NT2/D1 (cell line): ENCODE measurements around the gene CCDC134.

Experiments used
- DNase-seq: peaks from one replicate; pipeline ENCODE4 v3.0.0-alpha.2; 2011; ENCODE audit warnings: low read depth, low spot score
- H3K27me3 ChIP-seq: 2 replicates; pipeline ENCODE4 v1.6.0; 2011; ENCODE audit warnings: mild to moderate bottlenecking; ENCODE audit not compliant: insufficient read length, insufficient read depth
- H3K36me3 ChIP-seq: 2 replicates; pipeline ENCODE4 v1.6.1; 2011; ENCODE audit warnings: mild to moderate bottlenecking, low read length, mixed read lengths; ENCODE audit not compliant: insufficient read depth, insufficient read length
- H3K4me1 ChIP-seq: 2 replicates; pipeline ENCODE4 v1.5.1; 2011; ENCODE audit not compliant: insufficient read depth, insufficient read length
- H3K4me3 ChIP-seq: 2 replicates; pipeline ENCODE4 v1.5.1; 2011; ENCODE audit warnings: low read depth; ENCODE audit not compliant: insufficient read length
- H3K9ac ChIP-seq: 2 replicates; pipeline ENCODE4 v1.6.0; 2011; ENCODE audit warnings: low read depth; ENCODE audit not compliant: insufficient read length
- H3K9me3 ChIP-seq: 2 replicates; pipeline ENCODE4 v1.5.1; 2011; ENCODE audit warnings: mild to moderate bottlenecking, low read length; ENCODE audit not compliant: insufficient read depth
- SUZ12 ChIP-seq: IDR thresholded peaks from 2 replicates; pipeline ENCODE4 v1.6.1; 2011; ENCODE audit not compliant: insufficient read length, insufficient read depth; ENCODE audit errors: extremely low read depth
- YY1 ChIP-seq: IDR thresholded peaks from 2 replicates; pipeline ENCODE4 v1.6.1; 2011; ENCODE audit not compliant: insufficient read length, insufficient read depth
- ZNF274 ChIP-seq: IDR thresholded peaks from 2 replicates; pipeline ENCODE4 v1.6.1; 2011; ENCODE audit warnings: mild to moderate bottlenecking, low read depth, low read length

The CCDC134 gene

DNA sequence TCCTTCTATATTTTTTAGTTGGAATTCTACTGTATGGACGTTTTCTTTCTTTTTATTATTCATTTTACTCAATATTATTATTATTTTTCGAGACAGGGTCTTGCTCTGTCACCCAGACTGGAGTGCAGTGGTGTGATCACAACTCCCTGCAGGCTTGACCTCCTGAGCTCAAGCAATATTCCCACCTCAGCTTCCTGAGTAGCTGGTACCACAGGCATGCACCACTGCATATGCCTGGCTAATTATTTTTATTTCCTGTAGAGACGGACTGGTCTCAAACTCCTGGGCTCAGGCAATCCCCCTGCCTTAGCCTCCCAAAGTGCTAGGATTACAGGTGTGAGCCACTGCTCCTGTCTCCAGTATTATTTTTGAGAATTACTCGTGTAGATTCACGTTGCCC lies 34.0 kb upstream of the CCDC134 start:
- Histone ChIP-seq H3K9me3 (no peaks in the 10 kb centered on the region), H3K36me3 (no peaks in the 10 kb centered on the region), H3K27me3 (no peaks in the 10 kb centered on the region), H3K4me3 (no peak overlapping the region), H3K4me1 (no peaks in the 10 kb centered on the region), H3K9ac (no peak overlapping the region)
- no peak for DNase-seq
- no peak for TF ChIP-seq YY1
- TF ChIP-seq SUZ12: no peak
- TF ChIP-seq ZNF274: no peak

DNA sequence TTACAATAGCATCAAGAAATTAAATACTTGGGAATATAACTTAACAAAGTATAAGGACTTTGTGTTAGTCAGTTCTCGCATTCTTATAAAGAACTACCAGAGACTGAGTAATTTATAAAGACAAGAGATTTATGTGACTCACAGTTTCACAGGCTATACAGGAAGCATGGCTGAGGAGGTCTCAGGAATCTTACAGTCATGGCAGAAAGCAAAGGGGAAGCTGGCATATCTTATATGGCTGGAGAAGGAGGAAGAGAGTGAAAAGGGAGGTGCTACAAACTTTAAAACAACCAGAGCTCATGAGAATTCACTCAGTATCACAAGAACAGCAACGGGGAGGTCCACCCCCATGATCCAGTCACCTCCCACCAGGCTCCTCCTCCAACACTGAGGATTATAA lies 32.0 kb upstream of the CCDC134 start:
- H3K9me3 ChIP-seq: no peaks in the 10 kb centered on the region
- no peaks in the 10 kb centered on the region for H3K36me3 ChIP-seq
- no peaks in the 10 kb centered on the region for H3K27me3 ChIP-seq
- no peak overlapping the region for H3K4me3 ChIP-seq
- H3K4me1 ChIP-seq: no peaks in the 10 kb centered on the region
- no peak overlapping the region for H3K9ac ChIP-seq
- no peak for DNase-seq
- TF ChIP-seq YY1 (no peak), SUZ12 (no peak), ZNF274 (no peak)

DNA sequence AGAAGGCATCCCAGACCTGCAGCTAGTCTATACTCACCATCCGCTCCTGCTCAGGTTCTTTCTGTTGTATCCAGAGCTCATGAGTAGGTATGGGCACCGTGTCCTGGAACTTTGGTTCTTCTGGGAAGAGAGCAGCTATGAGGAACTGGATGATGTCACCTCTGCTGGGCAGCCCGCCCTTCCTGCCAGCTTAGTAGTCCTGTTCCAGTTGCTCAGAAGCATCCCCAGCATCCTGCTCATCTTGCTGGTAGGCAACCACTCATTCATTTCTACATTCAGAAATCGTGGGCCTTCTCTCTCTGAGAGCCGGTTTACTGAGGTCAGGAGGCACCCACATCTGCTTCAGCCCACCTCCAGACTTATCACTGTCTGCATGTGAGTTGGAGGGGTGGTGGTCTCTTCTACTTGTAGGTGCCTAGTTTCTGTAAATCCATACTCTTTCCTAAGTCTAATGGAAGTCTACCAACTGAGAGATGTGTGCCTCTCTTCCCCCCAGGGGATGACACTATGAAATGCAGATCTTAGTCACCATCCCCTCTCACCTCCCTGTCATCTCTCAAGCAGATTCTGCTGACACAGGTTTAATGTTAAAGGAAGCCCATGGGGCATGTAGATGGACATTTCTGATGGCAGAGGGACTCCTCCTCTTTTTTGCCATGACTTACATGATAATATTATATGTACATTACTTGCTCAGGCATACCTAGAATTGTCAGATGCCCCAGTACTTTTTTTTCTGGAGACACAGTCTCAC lies 29.6 kb upstream of the CCDC134 start:
- H3K27me3 ChIP-seq: no peaks in the 10 kb centered on the region
- no peaks in the 10 kb centered on the region for H3K4me1 ChIP-seq
- no peak overlapping the region for H3K4me3 ChIP-seq
- no peaks in the 10 kb centered on the region for H3K9me3 ChIP-seq
- TF ChIP-seq YY1 (no peak), ZNF274 (no peak), SUZ12 (no peak)
- H3K36me3 ChIP-seq: no peaks in the 10 kb centered on the region
- no peak overlapping the region for H3K9ac ChIP-seq
- DNase-seq: no peak

DNA sequence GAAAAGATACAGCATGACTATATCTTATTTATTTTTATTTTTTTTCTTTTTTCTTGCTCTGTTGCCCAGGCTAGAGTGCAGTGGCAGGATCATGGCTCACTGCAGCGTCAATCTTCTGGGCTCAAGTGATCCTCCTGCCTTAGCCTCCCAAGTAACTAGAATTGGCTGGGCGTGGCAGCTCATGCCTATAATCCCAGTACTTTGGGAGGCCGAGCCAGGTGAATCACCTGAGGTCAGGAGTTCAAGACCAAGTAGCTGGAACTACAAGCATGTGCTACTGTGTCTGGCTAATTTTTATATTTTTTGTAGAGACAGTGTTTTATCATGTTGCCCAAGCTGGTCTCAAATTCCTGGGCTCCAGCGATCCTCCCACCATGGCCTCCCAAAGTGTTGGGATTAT lies 28.3 kb upstream of the CCDC134 start:
- H3K9ac ChIP-seq: no peak overlapping the region
- no peaks in the 10 kb centered on the region for H3K9me3 ChIP-seq
- H3K4me3 ChIP-seq: no peak overlapping the region
- H3K27me3 ChIP-seq: no peaks in the 10 kb centered on the region
- no peaks in the 10 kb centered on the region for H3K36me3 ChIP-seq
- no peak for DNase-seq
- TF ChIP-seq ZNF274 (no peak), SUZ12 (no peak)
- H3K4me1 ChIP-seq: no peaks in the 10 kb centered on the region

DNA sequence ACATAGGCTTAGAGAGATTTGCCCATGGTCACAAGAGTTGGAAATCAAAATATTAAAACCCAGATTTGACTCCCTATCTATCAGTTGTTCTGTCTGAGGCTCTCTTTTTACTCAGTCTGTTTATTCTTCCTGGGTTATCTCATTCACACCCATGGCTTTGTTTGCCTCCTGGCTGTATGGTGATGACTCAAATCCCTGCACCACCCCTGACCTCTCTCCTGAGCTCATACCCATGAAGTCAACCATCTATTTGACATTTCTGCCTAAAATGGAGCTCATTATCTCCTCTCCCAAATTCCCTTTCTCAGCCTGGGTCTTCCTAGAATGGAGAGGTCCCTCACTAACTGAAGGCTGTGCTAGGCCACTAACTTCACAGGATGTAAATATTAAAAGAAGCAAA lies 27.8 kb upstream of the CCDC134 start:
- no peak overlapping the region for H3K9ac ChIP-seq
- DNase-seq: no peak
- no peak overlapping the region for H3K4me3 ChIP-seq
- H3K36me3 ChIP-seq: no peaks in the 10 kb centered on the region
- H3K27me3 ChIP-seq: no peaks in the 10 kb centered on the region
- no peaks in the 10 kb centered on the region for H3K4me1 ChIP-seq
- H3K9me3 ChIP-seq: no peaks in the 10 kb centered on the region
- TF ChIP-seq YY1 (no peak), SUZ12 (no peak)

DNA sequence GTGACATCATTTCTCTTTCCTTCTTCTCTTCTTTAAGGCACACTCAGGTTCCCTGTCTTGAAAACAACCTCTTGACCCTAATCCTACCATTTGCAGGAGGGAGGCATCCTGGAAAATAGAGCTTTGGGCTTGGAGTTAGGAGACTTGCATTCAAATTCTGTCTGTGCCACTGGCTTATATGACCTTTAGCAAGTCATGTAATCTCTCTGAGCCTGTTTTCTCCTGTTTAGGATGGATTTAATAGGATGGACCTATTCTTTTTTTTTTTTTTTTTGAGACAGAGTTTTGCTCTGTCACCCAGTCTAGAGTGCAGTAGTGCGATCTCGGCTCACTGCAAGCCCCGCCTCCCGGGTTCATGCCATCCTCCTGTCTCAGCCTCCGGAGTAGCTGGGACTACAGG lies 25.1 kb upstream of the CCDC134 start:
- Histone ChIP-seq H3K27me3 (no peaks in the 10 kb centered on the region), H3K4me1 (no peaks in the 10 kb centered on the region), H3K36me3 (no peaks in the 10 kb centered on the region), H3K4me3 (no peak overlapping the region), H3K9ac (no peak overlapping the region), H3K9me3 (no peaks in the 10 kb centered on the region)
- DNase-seq: no peak
- TF ChIP-seq YY1: no peak
- no peak for TF ChIP-seq ZNF274
- TF ChIP-seq SUZ12: no peak

DNA sequence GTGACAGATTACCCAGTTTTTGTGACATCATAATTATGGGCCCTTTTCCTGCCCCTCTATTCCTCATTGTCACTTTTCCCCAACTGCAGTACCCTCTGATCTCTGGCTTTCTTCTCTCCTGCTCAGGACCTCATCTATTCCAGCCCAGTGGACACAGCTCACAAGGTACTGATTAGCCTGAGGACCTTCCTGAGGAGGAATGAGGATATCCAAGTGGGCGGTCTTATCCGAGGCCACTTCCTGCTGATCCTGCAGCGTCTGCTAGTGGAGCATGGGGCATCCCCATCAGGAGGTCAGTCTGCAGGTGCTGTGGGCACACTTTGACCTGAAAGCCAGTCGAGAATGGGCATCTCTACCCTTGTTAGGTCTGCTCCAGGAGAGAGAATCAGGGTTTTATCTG lies 24.5 kb upstream of the CCDC134 start:
- Histone ChIP-seq H3K9ac (no peak overlapping the region), H3K27me3 (no peaks in the 10 kb centered on the region), H3K36me3 (no peaks in the 10 kb centered on the region), H3K4me1 (no peaks in the 10 kb centered on the region), H3K9me3 (no peaks in the 10 kb centered on the region), H3K4me3 (no peak overlapping the region)
- no peak for TF ChIP-seq ZNF274
- no peak for TF ChIP-seq SUZ12
- no peak for TF ChIP-seq YY1
- DNase-seq: no peak
